Stimulated activated CD4-positive, alpha-beta T cell treated with anti-CD3 and anti-CD28 coated beads, TNF-alpha, amount 100 ng/mL, for 1 hour (primary cell): Measurements from ENCODE around the gene FILIP1.

Experiments
- DNase-seq, 3 donors: peaks; one replicate each; pipeline ENCODE4 v3.0.0-alpha.2; 2020; ENCODE audit warnings: low read depth in 3 of 3, low spot score in 1 of 3

Gene FILIP1

DNA sequence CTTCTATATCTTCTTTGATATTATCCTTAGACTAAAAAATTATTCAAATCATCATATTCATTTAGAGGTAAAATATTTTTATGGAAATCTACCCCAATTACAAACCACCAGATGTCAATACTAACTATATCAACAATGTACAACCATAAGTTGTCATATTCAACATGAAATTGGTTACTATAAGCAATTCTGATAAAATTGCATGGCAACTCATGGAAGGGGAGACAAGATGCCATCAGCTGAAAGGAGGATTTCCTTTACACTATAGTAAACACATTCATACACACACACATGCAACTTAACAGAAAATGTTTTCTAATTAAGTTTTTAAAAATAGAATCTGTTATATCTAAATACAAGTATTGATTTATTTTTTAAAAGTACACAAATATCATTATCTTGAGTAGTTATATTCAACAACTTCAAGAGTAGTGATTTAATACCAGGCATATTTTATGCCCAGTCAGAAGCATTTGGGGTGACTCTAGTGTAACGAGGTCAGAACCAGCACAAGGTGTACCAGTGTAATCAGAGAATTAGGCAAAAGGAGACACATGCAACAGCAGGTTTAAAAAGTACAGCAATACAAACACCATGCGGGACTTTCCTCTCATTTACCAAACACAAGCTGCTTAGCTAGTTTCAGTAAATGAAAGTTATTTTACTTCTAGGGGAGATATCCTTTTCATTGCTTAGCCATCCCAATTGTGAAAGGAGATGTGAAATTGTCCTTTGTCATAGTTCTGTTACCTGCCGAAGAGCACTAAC is 1.0 kb downstream of the FILIP1 start:
- DNase-seq = no peak

DNA sequence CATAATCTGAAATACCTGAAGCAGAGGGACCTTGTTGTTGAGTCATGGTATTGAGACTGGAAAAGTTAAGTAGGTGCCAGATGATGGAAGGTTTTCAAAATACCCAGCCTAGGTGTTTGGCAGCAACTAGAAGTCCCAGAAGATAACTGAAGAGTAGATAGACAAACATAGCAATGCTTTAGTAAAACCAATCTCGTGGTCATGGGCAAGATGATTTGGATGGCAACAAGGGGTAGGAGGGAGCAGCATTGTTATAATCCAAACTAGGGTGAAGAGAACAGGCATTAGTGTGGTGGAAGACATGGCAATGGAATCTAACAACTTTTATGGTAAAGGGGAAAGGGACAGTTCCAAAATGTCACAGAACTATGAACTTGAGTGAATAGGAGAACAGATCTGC is 2.3 kb downstream of the FILIP1 start:
- DNase-seq = no peak

DNA sequence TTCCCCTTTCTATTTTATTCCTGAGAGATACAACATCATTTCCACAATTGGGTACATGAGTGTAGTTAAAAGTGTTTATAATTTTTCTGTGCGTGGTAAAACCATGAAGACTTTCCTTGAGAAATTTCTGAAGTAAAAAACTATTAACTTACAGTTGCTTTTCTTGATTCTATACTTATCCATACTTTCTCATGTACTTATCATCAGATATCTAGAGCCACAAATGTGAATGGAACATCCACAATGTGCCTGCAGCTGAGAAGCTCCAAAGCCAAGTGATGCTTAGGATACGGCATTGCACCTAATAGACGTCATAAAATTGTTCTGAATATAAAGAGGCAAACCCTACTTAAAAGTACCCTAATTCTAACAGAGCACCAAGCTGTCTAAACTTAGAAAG is 2.9 kb downstream of the FILIP1 start:
- DNase-seq = no peak

DNA sequence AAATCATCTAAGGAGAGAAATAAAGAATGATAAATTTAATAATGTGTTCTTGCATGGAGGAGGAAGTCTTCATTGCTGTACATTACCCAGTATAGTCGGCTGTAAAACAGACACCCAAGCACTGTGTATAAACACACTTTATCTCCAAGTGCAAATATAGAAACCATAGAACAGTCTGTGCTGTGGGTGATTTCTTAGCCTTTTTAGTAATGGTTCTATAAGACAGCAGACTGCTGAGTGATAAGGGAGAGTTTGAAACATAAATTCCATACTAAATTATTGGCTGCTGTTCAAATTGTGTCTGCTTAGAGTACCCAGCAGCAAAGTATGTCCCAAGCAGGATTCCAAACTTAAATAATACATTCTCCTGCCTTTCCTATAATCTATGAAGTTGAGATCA is 4.6 kb downstream of the FILIP1 start:
- DNase-seq = no peak

DNA sequence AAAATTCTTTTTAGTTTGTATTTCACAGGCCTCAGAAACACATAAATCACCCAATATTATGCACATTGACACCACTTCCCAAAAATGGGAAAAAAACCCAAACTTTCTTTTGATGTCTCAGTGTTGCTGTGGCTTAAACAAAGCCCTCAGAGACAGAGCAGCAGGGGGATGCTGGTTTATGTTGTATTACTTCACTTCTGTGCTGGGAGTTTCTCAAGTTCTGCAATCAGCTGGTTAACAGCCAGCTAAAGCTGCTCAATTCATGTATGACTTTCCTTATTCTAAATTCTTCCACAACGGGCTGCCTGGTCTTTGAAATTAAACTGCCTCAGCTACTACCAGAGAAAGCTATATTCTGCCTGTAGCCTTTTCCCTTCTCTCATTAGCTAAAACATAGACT is 5.6 kb downstream of the FILIP1 start:
- DNase-seq = no peak

DNA sequence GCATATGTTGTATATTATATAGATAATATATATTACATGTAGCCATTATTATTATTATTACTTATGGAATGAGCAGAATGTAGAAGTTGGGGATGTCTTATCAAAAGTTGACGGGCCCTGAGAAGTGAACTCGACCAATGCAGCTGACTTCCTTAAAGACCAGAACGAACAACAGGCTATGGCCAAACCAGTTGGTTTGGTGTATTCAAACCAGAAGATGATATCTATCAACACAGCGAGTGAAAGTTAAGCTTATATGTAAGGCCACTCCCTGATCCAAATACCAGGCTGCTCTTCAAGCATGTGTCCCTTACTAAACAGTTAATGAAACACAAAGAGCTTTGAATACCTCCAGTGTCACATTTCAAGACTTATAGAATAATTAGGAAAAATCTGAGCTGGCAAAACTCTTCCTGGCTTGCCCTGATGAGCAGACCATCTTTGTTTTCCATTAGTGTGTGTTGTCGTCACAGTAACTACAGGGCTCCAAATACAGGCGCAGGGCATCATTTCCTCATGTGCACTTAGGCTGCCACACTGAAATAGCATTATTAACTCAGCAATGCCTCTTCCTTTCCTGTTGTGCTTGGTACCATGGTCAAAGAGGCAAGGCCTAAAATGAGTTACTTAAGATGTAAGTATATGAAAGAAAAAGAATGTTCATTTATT is 6.6 kb downstream of the FILIP1 start:
- no peak for DNase-seq

DNA sequence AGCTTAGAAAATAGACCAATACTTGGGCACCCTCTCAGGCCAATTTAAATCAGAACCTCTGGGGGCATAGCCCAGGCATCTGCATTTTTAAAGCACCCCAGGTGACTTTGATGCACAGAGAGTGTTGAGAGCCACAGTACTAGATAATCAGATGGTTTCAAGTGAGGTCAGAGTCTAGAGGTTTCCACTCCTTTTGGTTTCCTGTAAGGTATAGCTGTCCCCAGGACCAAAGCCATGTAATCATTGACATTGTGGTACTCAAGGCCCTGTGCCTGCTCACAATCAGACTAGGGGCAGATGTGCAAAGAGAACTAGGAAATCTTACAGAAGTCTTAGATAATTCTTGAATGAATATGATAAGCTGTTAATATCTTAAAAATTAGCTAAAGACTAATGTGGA is 9.1 kb downstream of the FILIP1 start:
- DNase-seq = no peak

DNA sequence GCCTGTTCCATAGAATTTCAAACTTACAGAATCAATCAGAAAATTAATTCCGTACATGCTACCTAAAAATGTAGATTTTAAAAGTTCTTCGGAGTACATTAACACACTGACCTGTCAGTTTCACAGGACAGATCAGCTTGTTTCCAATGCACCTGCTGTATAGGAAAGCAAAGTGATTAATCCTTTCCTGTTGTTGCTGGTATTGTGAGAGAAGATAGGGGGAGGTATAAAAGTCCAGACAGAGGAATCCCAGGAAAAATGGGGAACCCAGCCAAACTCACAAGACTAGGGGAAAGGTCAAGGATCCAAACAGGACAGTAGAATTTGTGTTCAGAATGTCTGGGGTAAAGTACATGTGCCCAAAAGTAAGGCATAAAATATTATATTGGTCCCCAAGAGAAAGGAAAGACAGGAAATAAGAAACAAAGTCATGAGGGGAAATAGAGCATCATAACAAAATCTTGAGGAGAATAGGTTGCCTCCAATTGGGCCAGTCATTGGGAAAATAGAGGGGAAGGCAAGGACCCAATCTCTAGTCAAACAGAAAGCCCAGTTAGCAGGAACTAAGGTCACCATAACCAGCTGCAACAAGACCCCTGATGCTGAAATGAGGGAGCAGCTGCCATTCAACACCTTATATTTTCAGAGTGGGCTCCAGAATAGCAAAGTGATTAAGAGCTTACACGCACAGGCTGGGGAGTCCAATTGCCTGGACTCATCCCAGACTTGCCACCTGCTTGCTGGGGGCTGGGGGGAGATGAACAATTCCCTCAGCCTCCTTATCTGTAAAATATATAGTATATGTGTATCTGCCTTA is 10.3 kb downstream of the FILIP1 start:
- no peak for DNase-seq

DNA sequence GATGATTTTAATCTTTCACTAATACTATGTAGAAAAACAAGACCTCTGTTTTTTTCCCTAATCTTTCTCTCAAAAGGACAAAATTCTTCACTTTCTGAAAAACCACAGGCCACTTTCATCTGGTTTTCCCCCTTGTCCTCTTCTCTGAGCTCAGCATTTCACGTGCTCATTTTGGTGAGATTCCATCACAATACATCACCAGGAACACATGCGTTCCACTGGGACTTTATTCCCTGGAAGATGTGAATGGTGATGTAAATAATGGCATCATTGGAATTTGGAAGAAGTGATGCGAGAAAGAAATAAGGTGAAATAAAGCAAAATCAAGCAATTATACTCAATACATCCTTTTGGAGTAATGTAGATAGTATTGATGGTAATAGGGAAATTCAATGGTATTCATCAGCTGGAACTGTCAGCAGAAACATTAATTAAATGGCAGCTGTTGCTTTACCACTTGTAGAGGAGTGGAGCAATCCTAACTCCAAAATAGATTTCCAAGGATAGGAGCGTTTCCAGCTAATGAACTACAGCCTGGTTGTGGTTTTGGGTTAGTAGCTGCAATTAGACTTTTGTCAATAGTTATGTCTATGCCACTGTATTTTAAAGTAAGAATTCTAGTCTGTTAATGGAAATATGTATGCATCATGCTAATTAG is 11.5 kb downstream of the FILIP1 start:
- DNase-seq = no peak

DNA sequence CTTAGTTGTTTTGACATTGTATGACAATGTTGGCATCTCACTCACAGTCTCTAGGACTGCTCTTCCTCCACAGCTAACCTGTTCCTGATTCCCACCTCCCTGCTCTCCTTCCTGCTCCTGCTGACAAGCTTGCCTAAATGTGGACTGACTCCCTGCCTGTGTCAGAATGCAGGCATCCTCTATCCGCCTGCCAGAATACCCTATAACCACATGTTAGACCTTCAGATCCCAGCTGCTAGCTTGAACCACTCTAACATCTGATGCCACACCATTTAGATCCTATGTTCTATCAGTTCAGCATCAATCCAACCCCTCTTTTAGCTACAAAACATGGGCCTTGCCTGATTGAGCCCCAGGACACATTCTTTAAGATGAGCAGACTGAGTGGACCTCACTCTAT is 12.2 kb downstream of the FILIP1 start:
- DNase-seq = no peak

DNA sequence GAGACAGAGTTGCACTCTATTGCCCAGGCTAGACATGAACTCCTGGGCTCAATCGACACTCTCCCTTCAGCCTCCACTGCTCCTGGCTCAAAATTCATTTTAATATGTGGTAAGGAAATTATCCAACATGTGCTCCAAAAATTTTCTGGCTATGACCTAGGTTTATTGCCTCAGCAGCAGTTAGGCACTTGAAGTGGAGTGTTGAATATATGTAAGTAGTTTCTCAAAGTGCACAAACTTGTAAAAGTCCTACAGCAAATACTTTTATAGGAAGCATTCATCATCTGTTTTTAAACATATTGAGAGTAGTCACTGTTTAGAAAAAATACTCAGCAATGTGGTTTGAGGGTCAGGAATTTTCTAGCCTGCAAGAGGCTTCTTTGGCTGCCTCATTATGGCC is 13.2 kb downstream of the FILIP1 start:
- no peak for DNase-seq

DNA sequence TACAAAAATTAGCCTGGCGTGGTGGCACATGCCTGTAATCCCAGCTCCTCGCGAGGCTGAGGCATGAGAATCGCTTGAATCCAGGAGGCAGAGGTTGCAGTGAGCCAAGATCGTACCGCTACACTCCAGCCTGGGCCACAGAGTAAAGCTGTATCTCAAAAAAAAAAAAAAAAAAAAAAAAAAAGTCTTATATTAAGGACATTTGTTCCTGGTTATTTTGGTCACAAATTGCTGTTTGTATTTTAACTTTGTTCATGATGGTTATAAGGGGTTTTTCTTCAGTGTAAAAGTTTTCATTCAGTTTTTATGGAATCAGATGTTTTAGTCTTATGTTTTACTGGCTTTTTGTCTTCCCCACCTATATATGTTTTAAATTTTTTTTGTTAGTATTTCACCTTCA is 13.9 kb downstream of the FILIP1 start:
- no peak for DNase-seq

DNA sequence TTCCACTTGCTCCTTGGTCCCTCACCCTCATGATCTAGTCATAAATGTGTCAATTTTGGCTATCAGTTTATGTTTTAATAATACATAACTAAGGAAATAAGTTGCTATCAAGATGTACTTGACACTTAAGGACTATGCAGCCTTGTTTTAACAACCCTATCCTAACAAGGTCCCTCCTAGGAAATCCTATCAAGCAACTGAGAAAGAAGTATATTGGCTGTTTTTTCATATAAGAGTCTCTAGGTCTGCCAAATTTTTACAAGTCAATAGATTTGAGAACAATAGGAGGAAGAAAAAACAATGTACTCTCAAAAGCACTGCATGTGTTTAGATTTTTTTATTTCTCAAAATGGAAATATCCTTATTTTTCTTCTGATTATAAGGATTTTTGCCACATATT is 14.7 kb downstream of the FILIP1 start:
- no peak for DNase-seq

DNA sequence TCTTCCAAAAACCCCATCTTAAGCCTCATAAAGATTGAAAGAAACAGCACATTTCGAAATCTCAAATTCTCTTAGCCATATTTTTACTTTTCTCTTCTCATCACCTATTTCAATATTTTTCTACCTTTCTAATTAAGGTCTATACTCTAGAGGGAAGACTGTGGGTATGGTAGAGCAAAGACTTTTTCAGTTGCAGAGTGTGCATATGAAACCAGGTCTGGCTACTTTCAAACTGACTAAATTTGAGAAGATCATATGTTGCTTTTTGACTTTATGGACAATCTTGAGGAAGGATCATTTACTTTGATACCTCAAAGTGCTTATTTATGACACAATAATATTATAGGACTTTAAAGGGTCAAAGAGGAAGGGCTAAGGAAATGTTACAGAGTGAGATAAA is 20.7 kb downstream of the FILIP1 start:
- no peak for DNase-seq

DNA sequence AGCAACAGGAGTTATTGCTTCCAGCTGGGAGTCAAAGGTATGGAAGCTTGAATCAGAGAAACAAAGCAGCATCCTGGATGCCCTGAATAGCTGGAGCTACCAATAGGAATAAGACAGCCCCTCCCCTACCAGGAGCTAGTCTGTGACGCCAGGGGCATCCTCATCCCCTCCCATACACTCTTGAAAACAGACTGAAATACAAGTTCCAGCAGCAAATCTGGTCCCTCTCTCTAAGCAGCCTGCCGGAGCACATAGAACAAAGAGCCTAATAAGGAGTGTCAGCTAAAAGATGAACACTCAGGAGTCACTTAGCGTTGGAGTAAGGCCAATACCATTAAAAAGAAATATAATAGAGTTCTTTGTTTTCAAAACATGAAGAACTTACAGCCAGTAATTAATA is 25.6 kb downstream of the FILIP1 start:
- no peak for DNase-seq

DNA sequence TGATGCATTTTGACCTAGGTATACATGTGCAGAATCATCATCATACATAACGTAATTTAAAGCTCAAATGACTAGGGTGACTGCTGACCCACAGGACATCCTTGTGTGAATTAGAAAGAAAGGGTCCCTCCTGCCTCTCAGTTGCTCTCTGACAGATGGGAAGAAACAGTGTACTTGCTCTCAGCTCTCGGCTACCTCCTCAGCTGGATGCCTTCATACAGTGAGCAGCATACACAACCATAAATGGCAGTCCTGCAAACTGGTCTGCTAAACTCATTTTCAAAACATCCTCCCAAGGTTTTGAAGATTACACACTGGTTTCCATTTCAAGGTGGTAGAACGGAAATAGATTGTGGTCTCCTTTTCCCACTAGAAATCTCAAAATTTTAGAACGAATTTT is 26.3 kb downstream of the FILIP1 start:
- no peak for DNase-seq

DNA sequence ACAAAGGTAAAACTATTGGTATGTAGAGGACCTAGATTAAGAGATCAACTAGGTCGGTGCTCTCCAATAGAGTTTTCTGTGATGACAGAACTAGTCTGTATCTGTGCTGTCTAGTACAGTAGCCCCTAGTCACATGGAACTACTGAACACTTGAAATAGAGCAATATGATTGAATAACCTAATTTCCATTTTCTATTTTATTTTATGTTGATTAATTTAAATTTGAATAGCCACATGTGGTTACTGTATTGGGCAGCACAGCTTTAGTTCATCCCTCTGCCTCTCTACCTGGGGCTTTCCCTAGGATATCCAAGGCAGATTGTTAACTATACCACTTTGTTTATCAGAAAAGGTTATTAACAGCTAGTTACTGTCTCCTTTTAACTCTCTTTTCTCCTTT is 27.0 kb downstream of the FILIP1 start:
- DNase-seq = no peak

DNA sequence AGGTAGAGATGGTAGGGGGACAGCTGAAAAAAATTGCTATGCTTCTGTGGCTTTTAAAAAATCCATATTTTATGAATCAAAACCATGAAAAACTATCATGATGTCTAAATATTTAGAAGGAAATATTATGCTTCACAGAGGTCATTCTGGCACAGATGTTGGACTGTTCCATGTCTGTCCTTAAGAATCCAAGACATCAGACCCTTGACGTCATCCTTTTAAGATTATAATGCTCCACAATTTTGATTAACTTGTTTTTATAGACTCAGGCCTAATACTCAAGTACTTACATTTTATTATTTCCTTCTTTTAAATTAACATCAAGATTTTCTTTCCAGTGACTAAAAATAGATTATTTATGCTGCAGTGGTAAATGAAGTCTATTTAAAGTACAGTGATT is 29.7 kb downstream of the FILIP1 start:
- DNase-seq = no peak

DNA sequence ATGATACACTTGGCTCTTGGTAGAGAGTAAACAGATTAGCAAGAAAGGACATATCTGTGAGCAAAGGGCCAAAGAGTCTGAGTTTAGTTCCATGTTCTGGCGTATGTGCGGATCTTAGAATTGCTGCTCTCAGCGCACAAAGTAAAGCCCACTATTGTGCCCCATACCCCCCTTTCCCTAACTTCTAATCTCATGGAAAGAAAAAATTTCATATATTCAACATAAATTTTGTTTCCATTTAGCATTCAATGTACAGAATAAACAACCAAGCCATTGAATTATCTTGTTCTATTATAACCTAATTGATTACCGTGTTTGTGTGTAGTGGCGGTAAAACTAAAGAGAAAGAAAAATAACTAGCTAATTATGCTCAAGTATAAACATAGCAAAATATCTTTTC is 30.5 kb downstream of the FILIP1 start:
- DNase-seq = no peak

DNA sequence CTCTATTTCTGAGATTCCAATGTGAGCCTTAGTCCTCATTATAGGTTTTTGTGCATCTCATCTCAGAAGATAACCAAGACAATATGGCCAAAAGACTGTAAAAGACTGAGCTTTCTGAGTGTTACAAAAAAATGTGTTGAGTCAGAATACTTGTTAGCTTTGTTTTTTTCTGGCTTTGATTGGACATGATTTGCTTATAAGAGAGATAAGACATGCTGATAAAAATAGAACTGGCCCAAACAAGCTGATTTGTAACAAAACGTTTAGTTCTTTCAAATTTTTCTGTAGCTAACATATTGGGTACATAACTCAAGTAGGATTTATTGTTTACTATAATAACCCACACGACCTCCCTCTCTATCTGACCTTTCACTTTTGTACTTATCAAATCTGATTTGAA is 32.9 kb downstream of the FILIP1 start:
- DNase-seq = no peak

DNA sequence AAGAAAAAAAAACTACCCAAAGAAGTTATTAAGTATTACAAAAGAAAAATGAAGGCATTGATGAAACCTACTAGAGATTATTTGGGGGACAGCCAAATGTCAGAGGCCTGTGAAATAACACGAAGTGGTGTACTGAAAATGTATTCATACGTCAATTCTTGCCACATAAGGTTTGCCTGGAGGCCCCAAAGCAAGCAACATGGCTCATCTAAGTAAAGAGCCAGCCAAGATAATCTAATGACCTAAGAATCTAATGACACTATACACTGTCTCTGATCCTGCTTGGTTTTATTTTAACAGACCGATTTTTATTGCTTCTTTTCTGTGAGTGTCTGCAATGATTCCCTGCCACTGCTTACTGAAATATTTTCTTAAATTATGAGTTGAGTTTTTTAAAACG is 34.7 kb downstream of the FILIP1 start:
- DNase-seq = no peak

DNA sequence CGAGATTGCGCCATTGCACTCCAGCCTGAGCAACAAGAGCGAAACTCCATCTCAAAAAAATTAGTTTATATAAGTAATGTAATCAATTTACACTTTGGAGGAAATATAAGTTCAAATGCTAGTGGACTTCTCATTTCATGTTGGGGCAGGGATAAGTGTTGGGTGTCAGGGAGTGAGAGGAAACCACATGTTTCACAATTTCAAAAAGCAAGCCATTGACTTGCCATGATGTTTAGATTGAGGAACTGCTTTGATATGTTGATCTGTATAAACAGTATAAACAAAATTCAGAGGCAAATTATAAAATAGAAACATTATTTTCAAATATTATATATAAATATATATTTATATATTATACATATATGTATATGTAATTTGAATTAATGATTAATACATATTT is 42.7 kb downstream of the FILIP1 start:
- no peak for DNase-seq
